Activated naive CD4-positive, alpha-beta T cell treated with anti-CD3 and anti-CD28 coated beads, Interleukin-2, amount 10 ng/mL, durations not matched to agents 7 days and 5 days (primary cell): ENCODE results near the gene LMBR1.
"Not testable (repeated sequence)": the region's sequence is repeated elsewhere in the genome, so short reads cannot be mapped to it uniquely, and the experiment has no call there.

Experiments used
- CTCF ChIA-PET: fragments of 350-600 bp; sonication (Branson Sonifier 250); formaldehyde crosslinking; loops from one replicate; lab custom pipeline; 2021; ENCODE audit warnings: antibody characterized with exemption; lab: Charles Lee
- DNase-seq: peaks from one replicate; pipeline ENCODE4 v3.0.0-alpha.2; 2020
- H3K27ac Mint-ChIP-seq: one replicate; pipeline ENCODE4 v1.8.0; 2021; ENCODE audit warnings: mild to moderate bottlenecking, moderate library complexity, mixed read lengths
- H3K27me3 Mint-ChIP-seq: one replicate; pipeline ENCODE4 v1.8.0; 2021; ENCODE audit warnings: mild to moderate bottlenecking, mixed read lengths
- H3K36me3 Mint-ChIP-seq: one replicate; pipeline ENCODE4 v1.8.0; 2021; ENCODE audit warnings: mixed read lengths
- H3K4me1 Mint-ChIP-seq: one replicate; pipeline ENCODE4 v1.8.0; 2021; ENCODE audit warnings: mixed read lengths
- H3K4me3 Mint-ChIP-seq: one replicate; pipeline ENCODE4 v1.8.0; 2021; ENCODE audit warnings: mild to moderate bottlenecking, moderate library complexity, mixed read lengths
- H3K9me3 Mint-ChIP-seq: one replicate; pipeline ENCODE4 v1.8.0; 2021; ENCODE audit warnings: mixed read lengths

Gene LMBR1

DNA sequence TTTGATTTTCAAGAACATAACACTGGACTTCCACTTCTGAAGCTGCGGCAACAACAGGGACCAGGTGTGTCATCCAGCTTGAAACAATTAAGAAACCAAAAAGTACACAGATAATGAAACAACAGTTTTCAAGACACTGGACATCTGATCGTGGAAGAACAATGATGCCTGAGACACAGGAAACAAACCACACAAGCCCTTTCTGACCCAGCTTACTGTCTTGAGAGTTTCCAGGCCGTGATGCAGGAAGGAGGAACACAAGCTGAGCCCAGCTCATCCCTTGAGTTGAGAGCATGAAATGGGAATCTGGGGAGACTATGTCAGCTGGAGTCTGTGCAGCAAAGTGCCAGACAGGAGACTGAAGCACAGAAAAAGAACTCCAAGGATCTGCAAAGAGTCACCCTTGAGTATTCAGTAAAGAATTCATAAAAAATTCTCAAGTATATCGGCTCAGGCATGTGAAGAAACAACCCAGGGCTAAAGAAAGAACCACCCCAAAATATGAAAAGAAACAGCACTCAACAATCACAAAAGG is 160.8 kb downstream of the LMBR1 start:
- no peaks in the 10 kb centered on the region for H3K27me3 Mint-ChIP-seq
- H3K4me1 Mint-ChIP-seq: no peaks in the 10 kb centered on the region
- peaks cover 12% of the 10 kb centered on the region for H3K9me3 Mint-ChIP-seq
- no peak for DNase-seq
- no peak overlapping the region for H3K4me3 Mint-ChIP-seq
- H3K36me3 Mint-ChIP-seq: peaks cover 44% of the 10 kb centered on the region
- no peak overlapping the region for H3K27ac Mint-ChIP-seq
- CTCF ChIA-PET: no interaction called here

DNA sequence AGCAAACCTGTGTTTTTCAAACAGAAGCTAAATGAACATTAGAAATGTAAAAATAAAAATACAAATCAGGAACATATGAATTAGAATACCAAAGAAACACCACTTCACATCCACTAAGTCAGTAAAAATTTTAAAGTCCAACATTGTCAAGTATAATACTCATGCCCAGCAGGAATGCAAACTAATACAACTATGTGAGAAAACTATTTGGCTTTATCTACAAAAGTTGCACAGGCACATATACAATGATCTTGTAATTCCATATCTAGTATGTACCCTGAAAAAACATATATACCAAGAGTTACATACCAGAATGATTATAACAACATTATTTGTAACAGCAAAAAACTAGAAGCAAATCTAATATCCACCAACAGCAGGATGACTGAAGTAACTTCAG is 161.3 kb downstream of the LMBR1 start:
- Mint-ChIP-seq H3K9me3 (peaks cover 12% of the 10 kb centered on the region), H3K36me3 (peaks cover 39% of the 10 kb centered on the region), H3K27me3 (no peaks in the 10 kb centered on the region), H3K27ac (no peak overlapping the region), H3K4me1 (no peaks in the 10 kb centered on the region), H3K4me3 (no peak overlapping the region)
- CTCF ChIA-PET: no interaction called here
- DNase-seq: no peak

- H3K36me3 Mint-ChIP-seq: peaks cover 2% of the 10 kb centered on the region
- no peak overlapping the region for H3K27ac Mint-ChIP-seq
- no peak overlapping the region for H3K4me3 Mint-ChIP-seq
- H3K9me3 Mint-ChIP-seq: no peaks in the 10 kb centered on the region
- no peaks in the 10 kb centered on the region for H3K4me1 Mint-ChIP-seq
- CTCF ChIA-PET: no interaction called here
- no peak for DNase-seq
- H3K27me3 Mint-ChIP-seq: no peaks in the 10 kb centered on the region
Measured at GRCh38 chr7:156725936-156726335, 167.0 kb downstream of the LMBR1 start.

GRCh38 chr7:156725073-156725472 is 167.9 kb downstream of the LMBR1 start:
- peaks cover 1% of the 10 kb centered on the region for H3K36me3 Mint-ChIP-seq
- no peak overlapping the region for H3K4me3 Mint-ChIP-seq
- no peaks in the 10 kb centered on the region for H3K9me3 Mint-ChIP-seq
- no peak for DNase-seq
- CTCF ChIA-PET: no interaction called here
- no peaks in the 10 kb centered on the region for H3K4me1 Mint-ChIP-seq
- H3K27me3 Mint-ChIP-seq: no peaks in the 10 kb centered on the region
- H3K27ac Mint-ChIP-seq: no peak overlapping the region

GRCh38 chr7:156722043-156722826 is 170.7 kb downstream of the LMBR1 start:
- H3K9me3 Mint-ChIP-seq: no peaks in the 10 kb centered on the region
- no peak for DNase-seq
- no peaks in the 10 kb centered on the region for H3K4me1 Mint-ChIP-seq
- peaks cover 9% of the 10 kb centered on the region for H3K36me3 Mint-ChIP-seq
- no peak overlapping the region for H3K27ac Mint-ChIP-seq
- H3K4me3 Mint-ChIP-seq: no peak overlapping the region
- H3K27me3 Mint-ChIP-seq: no peaks in the 10 kb centered on the region
- CTCF ChIA-PET: no interaction called here

DNA sequence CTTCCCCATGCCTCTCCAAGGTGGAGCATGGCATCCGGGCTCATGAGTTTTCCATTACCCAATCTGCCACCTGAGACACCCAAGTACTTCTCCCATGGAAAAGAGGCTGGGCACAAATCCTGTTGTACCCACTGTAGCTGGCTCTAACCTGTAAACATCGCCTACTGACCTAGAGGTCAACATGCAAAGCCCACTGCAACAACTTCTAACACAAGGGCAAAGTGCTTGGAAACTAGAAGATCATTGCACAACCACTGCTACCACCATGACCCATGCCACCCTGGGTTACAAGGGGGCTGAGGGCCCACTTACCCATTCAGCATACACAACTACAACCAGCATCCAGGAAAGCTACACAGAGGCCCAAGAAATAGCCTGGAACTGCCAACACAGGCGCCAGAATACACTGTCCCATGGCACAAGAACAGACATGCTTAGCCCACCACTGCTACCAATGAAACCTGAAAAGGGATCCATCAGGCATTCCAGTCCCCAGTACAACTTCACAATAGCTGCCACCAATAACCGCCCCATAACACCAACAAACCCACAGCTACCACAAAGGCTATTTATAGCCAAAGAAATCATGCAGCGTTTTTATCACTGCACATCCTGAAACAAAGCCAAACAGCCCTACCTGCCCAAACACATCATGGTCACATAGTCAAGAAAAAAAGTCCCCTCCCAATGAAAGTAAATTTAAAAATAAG is 189.1 kb downstream of the LMBR1 start:
- Mint-ChIP-seq H3K27ac (no peak overlapping the region), H3K9me3 (peaks cover 11% of the 10 kb centered on the region), H3K27me3 (no peaks in the 10 kb centered on the region), H3K4me3 (no peak overlapping the region), H3K36me3 (peaks cover 19% of the 10 kb centered on the region), H3K4me1 (peaks cover 8% of the 10 kb centered on the region)
- CTCF ChIA-PET: no interaction called here
- DNase-seq: no peak

DNA sequence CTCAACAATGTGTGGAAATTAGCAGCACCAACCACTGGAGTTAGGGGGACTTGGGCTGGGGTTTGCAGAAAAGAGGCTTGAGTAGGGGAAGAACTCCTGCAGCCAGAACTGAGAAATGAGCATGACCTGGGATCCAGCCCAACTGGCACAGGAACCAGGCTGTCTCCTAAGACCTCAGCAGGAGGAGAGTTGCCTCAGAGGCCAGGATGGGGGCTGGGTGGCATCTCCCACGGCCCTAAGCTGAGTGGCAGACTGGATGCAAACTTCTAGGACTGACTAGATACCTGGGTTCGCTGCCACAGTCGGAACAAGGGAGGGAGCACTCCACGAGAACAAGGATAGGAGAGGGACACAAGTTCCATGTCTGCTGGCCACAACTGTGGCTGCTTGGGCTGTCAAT is 189.8 kb downstream of the LMBR1 start:
- Mint-ChIP-seq H3K9me3 (peaks cover 14% of the 10 kb centered on the region), H3K36me3 (peaks cover 19% of the 10 kb centered on the region), H3K27me3 (no peaks in the 10 kb centered on the region), H3K27ac (no peak overlapping the region), H3K4me1 (peaks cover 8% of the 10 kb centered on the region), H3K4me3 (no peak overlapping the region)
- CTCF ChIA-PET: no interaction called here
- no peak for DNase-seq

GRCh38 chr7:156702399-156702798 is 190.6 kb downstream of the LMBR1 start:
- CTCF ChIA-PET: no interaction called here
- H3K27me3 Mint-ChIP-seq: no peaks in the 10 kb centered on the region
- H3K4me1 Mint-ChIP-seq: peaks cover 8% of the 10 kb centered on the region
- DNase-seq: no peak
- peaks cover 21% of the 10 kb centered on the region for H3K9me3 Mint-ChIP-seq
- H3K27ac Mint-ChIP-seq: no peak overlapping the region
- H3K4me3 Mint-ChIP-seq: no peak overlapping the region
- H3K36me3 Mint-ChIP-seq: peaks cover 20% of the 10 kb centered on the region

GRCh38 chr7:156701787-156702186 is 191.2 kb downstream of the LMBR1 start:
- H3K27ac Mint-ChIP-seq, DNase-seq, H3K4me3 Mint-ChIP-seq, H3K4me1 Mint-ChIP-seq, H3K27me3 Mint-ChIP-seq, CTCF ChIA-PET: not testable (repeated sequence)
- Mint-ChIP-seq H3K36me3 (peaks cover 20% of the 10 kb centered on the region), H3K9me3 (peaks cover 26% of the 10 kb centered on the region)

GRCh38 chr7:156698512-156698911 is 194.5 kb downstream of the LMBR1 start:
- H3K27ac Mint-ChIP-seq, H3K4me1 Mint-ChIP-seq, CTCF ChIA-PET, DNase-seq, H3K4me3 Mint-ChIP-seq, H3K27me3 Mint-ChIP-seq: not testable (repeated sequence)
- Mint-ChIP-seq H3K9me3 (peaks cover 33% of the 10 kb centered on the region), H3K36me3 (peaks cover 21% of the 10 kb centered on the region)

DNA sequence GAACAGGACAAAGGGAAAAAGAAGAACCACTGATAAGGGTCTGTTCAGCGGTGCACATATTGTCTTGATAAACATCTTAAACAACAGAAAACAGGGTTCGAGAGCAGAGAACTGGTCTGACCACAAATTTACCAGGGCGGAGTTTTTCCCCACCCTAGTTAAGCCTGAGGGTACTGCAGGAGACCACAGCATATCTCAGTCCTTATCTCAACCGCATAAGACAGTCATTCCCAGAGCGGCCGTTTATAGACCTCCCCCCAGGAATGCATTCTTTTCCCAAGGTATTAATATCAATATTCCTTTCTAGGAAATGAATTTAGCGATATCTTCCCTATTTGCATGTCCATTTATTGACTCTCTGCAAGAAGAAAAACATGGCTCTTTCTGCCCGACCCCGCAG is 195.7 kb downstream of the LMBR1 start:
- H3K27me3 Mint-ChIP-seq, H3K27ac Mint-ChIP-seq, H3K4me3 Mint-ChIP-seq, H3K4me1 Mint-ChIP-seq, CTCF ChIA-PET, DNase-seq: not testable (repeated sequence)
- Mint-ChIP-seq H3K9me3 (peaks cover 33% of the 10 kb centered on the region), H3K36me3 (peaks cover 18% of the 10 kb centered on the region)

- CTCF ChIA-PET: interaction anchor here (0.7 kb wide), 1 partner anchor 11 kb away, joined by 4 read pairs; no protein-coding TSS in a partner anchor
- Mint-ChIP-seq H3K9me3 (peaks cover 25% of the 10 kb centered on the region), H3K4me3 (no peak overlapping the region), H3K36me3 (peaks cover 10% of the 10 kb centered on the region), H3K4me1 (no peaks in the 10 kb centered on the region), H3K27me3 (no peaks in the 10 kb centered on the region), H3K27ac (no peak overlapping the region)
- no peak for DNase-seq
Measured at GRCh38 chr7:156693627-156694026, 199.4 kb downstream of the LMBR1 start.

GRCh38 chr7:156692849-156693248 is 200.1 kb downstream of the LMBR1 start:
- peaks cover 20% of the 10 kb centered on the region for H3K9me3 Mint-ChIP-seq
- CTCF ChIA-PET: no interaction called here

GRCh38 chr7:156691764-156692163 is 201.2 kb downstream of the LMBR1 start:
- H3K27me3 Mint-ChIP-seq: no peaks in the 10 kb centered on the region
- H3K4me1 Mint-ChIP-seq: no peaks in the 10 kb centered on the region
- peaks cover 11% of the 10 kb centered on the region for H3K9me3 Mint-ChIP-seq
- H3K4me3 Mint-ChIP-seq: no peak overlapping the region
- CTCF ChIA-PET: no interaction called here
- H3K27ac Mint-ChIP-seq: no peak overlapping the region
- H3K36me3 Mint-ChIP-seq: peaks cover 9% of the 10 kb centered on the region
- DNase-seq: no peak

More at GRCh38 chr7:156692849-156693248, 200.1 kb downstream of the LMBR1 start:
- Mint-ChIP-seq H3K36me3 (peaks cover 9% of the 10 kb centered on the region), H3K4me1 (no peaks in the 10 kb centered on the region), H3K27me3 (no peaks in the 10 kb centered on the region), H3K27ac (no peak overlapping the region), H3K4me3 (no peak overlapping the region)
- no peak for DNase-seq

GRCh38 chr7:156684661-156685060 is 208.3 kb downstream of the LMBR1 start:
- CTCF ChIA-PET: no interaction called here
- H3K36me3 Mint-ChIP-seq: peaks cover 5% of the 10 kb centered on the region
- no peak overlapping the region for H3K27ac Mint-ChIP-seq

More at GRCh38 chr7:156684661-156685060, 208.3 kb downstream of the LMBR1 start:
- H3K4me3 Mint-ChIP-seq: no peak overlapping the region
- no peaks in the 10 kb centered on the region for H3K9me3 Mint-ChIP-seq
- H3K27me3 Mint-ChIP-seq: no peaks in the 10 kb centered on the region
- no peak for DNase-seq
- no peaks in the 10 kb centered on the region for H3K4me1 Mint-ChIP-seq
